GM18517 (cell line): ENCODE data around the gene QSER1.

Experiments
- ATAC-seq: cut with Tn5 transposase; IDR thresholded peaks from one replicate; pipeline ENCODE4 v1.9.1; 2021; ENCODE audit warnings: mild to moderate bottlenecking, moderate library complexity; ENCODE audit not compliant: unreplicated experiment

QSER1 gene

DNA sequence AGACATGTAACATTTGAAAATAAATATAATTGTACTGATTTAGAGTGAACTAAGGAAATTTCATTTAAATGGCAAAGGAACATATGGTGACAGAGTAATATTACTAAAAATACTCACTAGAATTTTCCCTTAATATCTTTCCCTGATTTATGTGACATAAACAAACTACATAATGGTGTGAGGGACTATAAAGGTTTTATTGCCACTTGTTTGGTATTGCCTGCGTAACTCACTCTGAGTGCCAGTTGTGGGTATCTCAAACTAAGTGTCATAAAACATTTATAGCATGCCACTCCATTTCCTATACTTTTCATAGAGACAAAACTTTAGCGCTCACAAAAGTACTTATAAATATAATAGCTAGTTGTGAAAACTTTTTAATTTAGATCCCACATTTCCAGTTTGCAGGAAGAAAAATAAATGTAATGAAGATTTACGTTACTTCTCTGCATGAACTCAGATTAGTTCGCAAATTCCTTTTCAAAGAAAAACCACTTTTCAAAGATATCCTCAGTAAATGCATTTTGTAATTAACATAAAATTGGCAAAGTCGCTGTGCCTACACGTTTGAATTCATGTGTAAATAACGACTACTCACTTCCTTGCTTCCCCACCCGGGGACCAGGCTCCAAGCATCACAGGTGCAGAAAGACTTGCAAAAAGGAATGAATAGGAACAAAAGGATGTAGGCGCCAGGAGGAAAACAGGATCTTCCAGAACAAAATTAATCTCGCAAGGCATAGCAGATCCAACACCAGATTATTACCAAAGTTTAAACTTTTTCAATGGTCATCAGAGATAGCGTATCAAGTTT lies 1.6 kb upstream of the QSER1 start:
- no peak for ATAC-seq

DNA sequence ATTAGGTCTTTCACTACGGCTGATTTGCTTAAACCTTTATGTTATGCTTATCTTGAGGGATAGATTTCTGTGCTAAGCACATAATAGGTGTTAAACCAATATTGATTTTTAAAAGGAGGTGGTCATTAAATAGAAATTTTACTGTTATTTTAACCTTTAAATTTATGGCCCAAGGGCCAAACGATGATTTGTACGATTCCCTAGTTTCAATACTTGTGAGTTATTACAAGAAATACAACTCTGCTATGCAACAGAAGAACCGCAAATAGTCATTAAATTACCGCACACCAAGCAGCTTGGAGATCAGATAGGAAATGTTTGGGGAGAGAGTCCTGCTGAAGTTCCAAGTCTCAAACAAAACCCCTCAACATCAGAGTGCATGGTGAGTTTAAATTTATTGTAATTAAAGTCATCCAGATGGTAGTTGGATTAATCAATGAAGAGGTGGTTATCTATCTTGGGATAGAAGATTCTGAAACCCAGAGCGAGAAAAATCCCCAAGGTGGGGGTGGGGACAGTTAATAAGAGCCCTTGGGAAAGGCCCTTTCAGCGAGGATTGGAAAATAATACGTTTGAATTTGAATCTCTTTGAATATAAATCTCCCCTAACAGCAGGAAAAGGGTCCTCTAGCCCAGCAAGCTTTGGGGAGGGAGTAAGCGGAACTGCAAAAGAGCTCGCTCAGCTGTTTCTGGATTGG lies 805 bp upstream of the QSER1 start:
- ATAC-seq = no peak

DNA sequence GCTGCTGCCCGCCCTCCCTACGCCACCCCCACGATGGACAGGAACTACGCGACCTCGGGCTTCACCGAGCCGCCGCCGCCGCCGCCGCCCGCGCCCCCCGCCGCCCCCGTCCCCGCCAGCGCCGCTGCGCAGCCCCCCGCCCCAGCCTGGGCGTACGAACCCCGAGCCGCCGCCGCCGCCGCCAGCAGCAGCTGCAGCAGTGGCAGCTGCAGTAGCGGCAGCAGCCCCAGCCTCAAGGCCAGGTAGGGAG lies 407 bp downstream of the QSER1 start:
- no peak for ATAC-seq

DNA sequence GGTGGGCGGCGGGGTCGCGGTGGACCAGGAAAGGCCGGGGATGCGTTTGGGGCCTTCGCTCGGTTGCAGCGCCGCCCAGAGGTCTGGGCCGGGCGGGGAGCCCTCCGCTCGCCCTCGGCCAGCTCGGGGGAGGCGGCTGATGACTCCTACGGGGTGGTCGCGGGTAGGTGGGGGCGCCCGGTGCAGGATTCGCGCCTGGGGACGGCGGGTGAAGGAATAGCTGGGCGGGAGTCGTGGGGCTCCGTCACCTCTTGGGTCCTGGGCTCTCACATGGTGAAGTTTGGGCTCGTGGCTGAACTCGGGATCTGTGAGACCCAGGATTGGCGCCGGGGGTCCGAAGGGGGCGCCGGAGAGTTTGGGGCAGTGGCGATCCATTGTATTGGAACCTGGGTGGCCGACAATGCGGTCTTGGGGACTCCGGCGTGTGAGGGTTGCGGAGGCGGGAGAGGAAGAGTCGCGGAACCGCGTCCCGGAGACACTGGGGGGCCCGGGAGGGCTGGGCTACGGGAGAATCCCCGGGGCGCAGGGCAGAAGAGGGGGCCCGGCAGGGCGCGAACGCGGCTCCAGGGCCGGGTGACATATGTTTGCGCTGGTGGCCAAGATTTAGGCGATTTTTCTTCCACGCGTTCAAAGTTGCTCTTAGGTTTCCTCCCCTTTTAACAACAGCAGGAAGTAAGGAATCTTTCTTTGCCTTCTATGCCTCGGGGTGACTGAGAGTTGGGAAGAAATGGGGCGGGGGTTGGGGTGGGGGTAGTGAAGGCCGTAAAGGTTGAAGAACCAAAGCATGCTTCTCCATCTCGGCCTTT lies 935 bp downstream of the QSER1 start:
- ATAC-seq = peak; percentile 31

DNA sequence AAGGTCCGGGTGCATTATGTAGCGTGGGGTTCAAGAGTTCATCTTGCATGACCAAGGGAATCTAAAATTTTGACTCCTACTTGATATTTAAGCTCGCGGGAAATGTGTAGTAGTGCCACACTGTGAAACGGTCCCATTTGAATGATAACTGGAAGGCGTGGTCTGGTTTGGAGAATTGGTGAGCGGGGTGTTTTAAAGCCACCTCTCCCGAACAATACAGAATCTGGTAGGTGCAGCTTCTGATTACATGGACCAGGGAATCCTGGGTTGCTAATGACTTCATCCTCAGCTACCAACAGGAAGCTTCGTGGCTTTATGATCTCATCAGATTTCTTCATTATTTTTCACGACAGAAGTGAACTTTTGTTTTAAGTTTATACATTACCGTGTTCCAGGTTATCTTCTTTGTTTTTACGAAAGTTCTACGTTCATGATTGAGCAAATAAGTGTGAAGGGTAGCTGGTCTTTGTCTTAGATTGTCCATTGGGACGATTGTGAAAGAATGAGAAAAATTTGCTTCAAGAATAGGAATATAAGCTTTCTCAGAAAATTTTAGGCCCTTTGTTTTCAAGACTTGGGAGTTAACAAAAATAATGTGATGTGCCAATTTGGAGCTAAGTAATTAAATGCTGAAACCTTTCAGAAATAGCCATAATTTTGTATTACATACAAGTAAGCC lies 1.7 kb downstream of the QSER1 start:
- no peak for ATAC-seq

DNA sequence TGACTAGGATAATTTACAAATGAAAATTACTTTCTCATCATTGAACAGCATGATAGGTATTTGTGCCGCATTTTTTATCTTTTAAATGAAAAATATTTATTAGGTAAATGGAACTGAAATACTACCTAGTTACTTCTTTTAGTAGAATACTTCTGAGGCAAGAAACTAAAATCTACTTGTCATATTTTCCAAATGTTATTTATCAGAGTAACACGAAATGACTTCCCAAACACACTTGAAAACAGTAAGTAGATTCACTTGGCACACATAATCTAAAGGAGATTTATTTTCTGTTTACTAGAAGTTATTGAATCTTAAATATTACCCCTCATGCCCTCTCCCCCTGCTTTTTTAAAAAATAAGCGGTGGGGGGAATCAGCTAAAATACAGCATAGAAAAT lies 2.3 kb downstream of the QSER1 start:
- ATAC-seq = no peak

DNA sequence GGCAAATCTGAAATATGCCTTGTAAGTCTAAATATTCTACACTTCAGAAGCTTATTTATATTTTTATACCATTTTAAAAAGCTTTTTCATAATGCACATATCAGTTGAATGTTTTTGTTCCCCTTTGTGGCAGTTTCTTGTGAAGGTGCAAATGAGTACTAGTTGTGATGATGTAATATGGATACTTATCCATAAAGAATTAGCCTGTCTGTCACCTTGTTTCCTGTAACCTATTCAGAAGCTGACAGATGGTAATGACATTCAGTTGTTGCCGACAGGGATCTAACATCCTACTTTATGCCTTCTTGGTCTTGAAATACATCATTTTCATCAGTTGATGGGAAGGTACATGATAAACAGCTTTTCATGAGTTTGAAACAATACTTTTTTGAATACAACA lies 2.9 kb downstream of the QSER1 start:
- ATAC-seq = no peak

DNA sequence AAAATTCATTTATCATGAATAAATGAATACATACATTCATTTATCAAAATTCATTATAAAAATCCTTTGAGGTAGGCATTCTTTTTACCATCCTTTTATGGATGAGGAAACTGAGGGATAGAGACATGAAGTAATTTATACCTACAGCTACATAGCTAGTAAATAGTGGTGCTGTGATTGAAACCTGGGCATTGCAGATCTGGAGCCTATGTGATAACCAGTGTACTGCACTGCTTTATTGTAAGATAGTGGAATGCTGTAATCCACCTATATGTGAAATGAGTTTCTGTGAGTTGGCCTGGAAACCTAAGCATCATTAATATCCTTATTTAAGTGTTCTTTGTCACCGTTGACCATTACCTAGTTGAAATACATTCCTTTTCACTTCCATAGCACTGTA lies 4.5 kb downstream of the QSER1 start:
- ATAC-seq = no peak

DNA sequence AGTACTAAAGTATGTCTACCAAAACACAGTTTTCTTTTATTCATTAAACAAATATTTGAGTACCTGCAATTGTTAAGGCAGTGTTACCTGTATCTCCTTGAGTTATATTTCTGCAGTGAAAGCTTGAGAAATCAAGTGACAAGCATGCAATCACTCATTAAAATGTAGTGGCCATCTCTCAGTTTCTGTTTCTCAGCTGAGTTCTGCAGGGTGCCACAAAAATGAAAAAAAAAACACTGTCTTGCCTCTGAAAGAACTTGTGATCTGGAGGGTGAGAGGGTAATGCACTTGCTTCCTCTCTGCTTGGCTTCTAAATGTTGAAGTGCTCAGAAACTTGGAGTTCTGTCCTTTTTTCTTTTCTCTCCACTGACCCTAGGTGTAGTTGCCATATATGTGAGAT lies 6.8 kb downstream of the QSER1 start:
- ATAC-seq = peak; percentile 75

DNA sequence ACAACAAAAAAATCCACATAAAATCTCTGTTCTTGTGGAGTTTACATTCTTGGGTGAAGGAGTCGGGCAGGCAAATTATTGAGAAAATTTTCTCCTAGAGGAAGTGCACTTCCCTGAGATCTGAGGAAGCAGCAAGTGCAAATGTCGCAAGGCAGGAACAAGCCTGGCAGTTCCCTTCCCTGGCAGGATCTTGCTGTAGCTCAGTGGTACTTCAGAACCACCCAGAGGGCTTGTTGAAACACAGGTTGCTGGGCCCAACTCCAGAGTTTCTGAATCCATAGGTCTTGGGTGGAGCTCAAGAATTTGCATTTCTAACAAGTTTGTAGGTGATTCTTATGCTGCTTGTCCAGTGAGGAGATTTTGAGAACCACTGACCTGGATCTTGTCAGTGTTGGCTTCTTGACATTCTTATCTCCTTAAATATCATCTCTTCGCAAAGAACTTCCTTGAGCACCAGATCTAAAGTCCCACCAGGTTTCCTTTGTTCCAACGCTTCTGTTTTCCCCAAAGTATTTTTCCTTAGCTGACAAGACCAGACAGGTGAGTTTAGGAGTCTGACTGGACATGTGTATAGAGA lies 9.6 kb downstream of the QSER1 start:
- no peak for ATAC-seq

DNA sequence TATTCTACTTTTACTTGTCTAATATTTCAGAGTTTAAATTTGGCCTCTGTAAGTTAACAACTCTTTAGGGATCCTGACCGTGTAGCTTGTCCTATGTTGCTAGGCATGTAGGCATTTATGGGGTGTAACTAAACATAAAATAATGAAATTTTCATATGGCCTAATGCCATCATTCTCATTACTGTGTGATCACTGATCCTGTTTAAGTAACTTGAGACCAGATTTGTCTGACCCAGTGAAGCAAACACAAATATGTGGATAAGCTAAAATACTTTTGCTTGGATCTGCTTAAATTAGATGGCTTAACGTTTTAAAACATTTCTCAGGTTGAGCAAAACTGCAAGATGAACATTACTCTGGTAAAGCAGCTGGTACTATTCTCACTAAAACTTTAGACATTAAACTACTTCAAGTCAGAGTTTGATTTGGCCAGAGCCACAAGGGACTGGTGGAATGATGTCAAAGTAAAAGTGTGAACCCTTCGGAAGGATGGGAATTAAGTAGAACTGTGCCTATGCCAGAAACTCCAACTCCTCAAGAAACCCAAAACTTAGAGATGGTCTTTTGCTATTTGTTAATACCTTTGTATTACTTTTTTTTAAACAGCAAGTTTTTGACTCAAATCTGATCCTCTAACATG lies 12.5 kb downstream of the QSER1 start:
- ATAC-seq = no peak

DNA sequence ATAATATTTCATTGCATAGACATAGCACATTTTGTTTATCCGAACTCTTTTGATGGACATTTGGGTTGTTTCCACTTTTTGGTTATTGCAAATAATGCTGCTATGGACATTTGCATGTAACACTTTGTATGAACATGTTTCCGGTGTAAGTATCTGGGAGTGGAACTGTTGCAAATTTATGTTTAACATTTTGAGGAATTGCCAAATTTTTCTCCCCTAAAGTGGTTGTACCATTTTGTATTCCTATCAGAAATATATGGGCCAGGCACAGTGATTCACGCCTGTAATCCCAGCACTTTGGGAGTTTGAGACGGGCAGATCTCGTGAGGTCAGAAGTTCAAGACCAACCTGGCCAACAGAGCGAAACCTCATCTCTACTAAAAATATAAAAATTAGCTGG lies 16.0 kb downstream of the QSER1 start:
- no peak for ATAC-seq

DNA sequence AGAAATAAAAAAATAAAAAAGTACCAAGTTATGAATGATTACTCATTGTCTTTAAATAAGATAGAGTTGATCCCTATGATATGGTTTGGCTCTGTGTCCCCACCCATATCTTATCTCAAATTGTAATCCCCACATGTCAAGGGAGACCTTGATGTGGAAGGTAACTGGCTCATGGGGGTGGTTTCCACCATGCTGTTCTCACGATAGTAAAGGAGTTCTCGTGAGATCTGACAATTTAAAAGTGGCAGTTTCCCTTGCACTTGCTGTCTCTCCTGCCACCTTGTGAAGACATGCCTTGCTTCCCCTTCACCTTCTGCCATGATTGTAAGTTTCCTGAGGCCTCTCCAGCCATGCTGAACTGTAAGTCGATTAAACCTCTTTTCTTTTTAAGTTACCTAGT lies 18.8 kb downstream of the QSER1 start:
- no peak for ATAC-seq

DNA sequence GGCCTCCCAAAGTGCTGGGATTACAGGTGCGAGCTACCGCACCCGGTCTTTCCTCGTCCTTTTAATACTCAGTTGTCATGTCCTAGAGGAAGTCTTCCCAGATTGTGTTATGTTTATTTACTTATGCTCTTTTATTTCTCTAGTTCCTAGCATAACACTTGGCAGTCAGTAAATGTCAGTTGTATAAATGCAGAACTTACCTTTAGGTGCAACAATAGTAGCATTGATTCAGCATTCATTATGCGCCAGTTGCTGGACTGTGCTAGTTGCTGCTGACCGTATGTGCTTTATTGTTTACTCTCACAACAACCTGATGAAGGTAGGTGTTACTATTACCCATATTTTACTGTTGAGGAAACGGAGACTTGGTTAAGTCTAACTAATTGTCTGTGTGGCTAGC lies 20.8 kb downstream of the QSER1 start:
- ATAC-seq = no peak

DNA sequence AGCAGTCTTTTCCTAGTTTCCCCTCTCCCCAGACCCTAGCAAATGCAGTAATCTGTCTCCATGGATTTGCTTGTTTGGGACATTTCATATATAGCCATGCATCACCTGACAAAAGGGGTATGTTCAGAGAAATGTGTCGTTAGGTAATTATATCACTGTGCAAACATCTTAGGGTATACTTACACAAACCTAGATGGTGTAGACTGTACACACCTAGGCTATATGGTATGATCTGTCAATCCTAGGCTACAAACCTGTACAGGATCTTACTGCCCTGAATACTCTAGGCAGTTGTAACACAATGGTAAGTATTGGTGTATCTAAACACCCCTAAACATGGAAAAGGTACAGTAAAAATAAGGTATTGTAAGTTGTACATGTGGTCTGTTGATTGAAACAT lies 23.8 kb downstream of the QSER1 start:
- no peak for ATAC-seq

DNA sequence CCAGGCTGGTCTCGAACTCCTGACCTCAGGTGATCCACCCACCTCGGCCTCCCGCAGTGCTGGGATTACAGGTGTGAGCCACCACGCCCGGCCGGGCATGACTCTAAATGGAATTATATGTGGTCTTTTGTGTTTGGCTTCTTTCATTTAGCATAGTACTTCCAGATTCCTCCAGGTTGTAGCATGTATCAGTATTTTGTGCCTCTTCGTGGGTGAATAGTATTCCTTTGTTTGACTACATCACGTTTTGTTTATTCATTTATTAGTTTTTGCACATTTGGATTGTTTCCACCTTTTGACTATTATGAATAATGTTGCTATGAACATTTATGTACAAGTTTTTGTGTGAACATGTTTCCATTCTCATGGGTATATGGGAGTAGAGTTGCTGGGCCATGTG lies 24.4 kb downstream of the QSER1 start:
- ATAC-seq = no peak

DNA sequence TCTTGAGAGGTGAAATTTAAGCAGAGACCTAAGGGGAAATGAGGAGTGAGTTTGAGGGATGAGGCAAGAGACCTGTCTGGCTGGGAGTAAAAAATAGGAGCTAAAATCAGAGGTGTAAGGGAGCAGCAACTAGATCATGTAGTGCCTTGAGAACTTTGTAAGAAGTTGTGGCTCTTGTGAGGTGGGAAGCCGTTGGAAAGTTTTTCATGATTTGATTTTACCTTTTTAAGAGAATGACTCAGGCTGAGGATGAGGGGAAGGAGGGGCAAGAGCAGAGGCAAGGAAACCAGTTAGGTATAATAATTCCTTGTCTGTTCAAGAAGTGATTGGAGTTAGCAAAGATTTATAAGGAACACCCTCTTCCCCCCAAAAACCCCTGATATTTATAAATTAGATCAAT lies 25.8 kb downstream of the QSER1 start:
- ATAC-seq = no peak

DNA sequence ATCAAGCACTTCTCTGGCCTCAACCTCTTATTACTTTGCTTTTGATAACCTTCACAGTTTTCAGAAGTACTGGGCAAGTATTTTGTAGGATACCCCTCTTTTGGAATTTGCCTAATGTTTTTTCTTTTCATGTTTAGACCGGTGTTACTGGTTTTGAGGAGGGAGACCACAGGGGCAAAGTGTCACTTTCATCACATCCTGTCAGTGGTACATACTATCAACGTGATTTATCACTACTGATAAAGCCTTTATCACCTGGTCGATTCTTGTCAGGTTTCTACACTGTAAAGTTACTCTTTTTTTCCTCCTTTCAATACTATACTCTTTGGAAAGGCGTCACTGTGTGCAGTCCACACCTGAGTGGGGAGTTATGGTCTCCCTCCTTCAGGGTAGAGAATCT lies 26.7 kb downstream of the QSER1 start:
- ATAC-seq = no peak

DNA sequence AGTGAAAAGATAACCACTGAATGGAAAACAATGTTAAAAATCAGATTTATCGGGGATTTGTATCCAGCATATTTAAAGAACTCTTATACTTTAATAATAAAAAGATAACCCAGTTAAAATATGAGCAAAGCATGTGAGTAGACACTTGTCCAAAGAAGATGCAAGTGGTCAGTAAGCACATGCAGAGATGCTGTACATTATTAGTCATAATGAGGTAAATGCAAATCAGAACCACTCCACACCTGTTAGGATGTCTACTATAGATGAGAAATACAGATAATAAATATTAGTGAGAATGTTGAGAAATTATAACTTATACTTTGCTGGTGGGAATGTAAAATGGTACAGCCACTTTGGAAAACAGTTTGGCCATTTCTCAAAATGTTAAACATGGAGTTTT lies 28.0 kb downstream of the QSER1 start:
- no peak for ATAC-seq

DNA sequence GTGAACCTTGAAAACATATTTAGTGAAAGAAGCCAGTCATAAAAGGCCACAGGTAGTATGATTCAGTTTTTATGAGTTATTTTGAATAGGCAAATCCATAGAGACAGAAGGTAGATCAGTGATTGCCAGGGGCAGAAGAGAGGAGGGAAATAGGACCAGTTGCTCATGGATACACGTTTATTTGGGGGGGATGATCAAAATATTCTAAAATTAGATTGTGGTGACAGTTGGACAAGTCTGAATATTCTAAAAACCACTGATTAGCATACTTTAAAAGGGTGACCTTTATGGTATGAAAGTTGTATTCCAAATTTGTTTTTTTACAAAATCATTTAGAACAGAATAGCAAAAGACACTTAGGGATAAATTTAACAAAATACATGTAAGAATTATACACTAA lies 28.6 kb downstream of the QSER1 start:
- ATAC-seq = no peak

DNA sequence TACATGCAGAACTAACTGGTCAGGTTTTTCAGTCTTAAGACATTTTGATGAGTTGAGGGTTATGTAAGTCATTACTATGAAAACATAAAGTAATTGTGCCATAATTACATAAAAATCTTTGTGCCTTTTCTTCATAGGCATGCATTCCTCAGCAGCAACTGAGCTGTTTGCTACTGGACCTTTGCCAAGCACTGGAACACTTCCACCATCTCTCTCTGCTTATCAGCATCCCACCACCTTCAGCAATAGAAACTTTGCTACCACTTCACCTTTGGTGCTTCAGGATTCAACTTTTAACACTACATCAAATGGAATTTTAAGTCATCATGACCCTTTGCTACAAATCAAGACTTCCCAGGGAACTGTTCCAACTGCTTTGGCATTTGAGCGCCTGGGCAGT lies 39.0 kb downstream of the QSER1 start:
- no peak for ATAC-seq
